Esophagus muscularis mucosa (tissue), 4 donors: Measurements from ENCODE around the gene KCNJ15.

ENCODE experiments used
- CTCF ChIP-seq, 3 experiments: fragments of 200-600 bp in 2 of 3; fragments of 450-650 bp in 1 of 3; sonication (generic) in 2 of 3; IDR thresholded peaks; one replicate each; pipeline ENCODE4 v1.5.1; 2017 to 2019; ENCODE audit warnings: antibody characterized with exemption in 3 of 3, mild to moderate bottlenecking in 2 of 3, moderate library complexity in 1 of 3
- EP300 ChIP-seq: sonication (generic); formaldehyde crosslinking; IDR thresholded peaks from one replicate; pipeline ENCODE4 v1.6.1; 2017; ENCODE audit warnings: antibody characterized with exemption
- POLR2A ChIP-seq: fragments of 450-650 bp; IDR thresholded peaks from one replicate; pipeline ENCODE4 v1.6.1; 2017; ENCODE audit warnings: antibody characterized with exemption, moderate library complexity, mild to moderate bottlenecking, low read depth
- POLR2AphosphoS5 ChIP-seq, 2 donors: sonication (generic); formaldehyde crosslinking; IDR thresholded peaks; one replicate each; pipeline ENCODE4 v1.6.1; 2017; ENCODE audit warnings: antibody characterized with exemption in 2 of 2

GRCh38 chr21:38244885-38245869 lies 11.6 kb upstream of the KCNJ15 start:
- no peak for TF ChIP-seq CTCF (IDR thresholded peaks at IDR 0.05)
- no peak for TF ChIP-seq EP300
- no peak for TF ChIP-seq POLR2A
- TF ChIP-seq POLR2AphosphoS5 (IDR thresholded peaks at IDR 0.05), result no peak
